HPDE6-E6E7 (cell line): ENCODE data around the gene RBM10.
"Not testable (repeated sequence)": the region's sequence is repeated elsewhere in the genome, so short reads cannot be mapped to it uniquely, and the experiment has no call there.

Experiments used
- DNase-seq: peaks from one replicate; pipeline ENCODE4 v3.0.0; 2011; ENCODE audit warnings: missing footprints; ENCODE audit errors: extremely low spot score

Gene RBM10, protein sequence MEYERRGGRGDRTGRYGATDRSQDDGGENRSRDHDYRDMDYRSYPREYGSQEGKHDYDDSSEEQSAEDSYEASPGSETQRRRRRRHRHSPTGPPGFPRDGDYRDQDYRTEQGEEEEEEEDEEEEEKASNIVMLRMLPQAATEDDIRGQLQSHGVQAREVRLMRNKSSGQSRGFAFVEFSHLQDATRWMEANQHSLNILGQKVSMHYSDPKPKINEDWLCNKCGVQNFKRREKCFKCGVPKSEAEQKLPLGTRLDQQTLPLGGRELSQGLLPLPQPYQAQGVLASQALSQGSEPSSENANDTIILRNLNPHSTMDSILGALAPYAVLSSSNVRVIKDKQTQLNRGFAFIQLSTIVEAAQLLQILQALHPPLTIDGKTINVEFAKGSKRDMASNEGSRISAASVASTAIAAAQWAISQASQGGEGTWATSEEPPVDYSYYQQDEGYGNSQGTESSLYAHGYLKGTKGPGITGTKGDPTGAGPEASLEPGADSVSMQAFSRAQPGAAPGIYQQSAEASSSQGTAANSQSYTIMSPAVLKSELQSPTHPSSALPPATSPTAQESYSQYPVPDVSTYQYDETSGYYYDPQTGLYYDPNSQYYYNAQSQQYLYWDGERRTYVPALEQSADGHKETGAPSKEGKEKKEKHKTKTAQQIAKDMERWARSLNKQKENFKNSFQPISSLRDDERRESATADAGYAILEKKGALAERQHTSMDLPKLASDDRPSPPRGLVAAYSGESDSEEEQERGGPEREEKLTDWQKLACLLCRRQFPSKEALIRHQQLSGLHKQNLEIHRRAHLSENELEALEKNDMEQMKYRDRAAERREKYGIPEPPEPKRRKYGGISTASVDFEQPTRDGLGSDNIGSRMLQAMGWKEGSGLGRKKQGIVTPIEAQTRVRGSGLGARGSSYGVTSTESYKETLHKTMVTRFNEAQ

GRCh38 chrX:47144626-47145394 lies at the start of gene RBM10, which contains the start of gene NDUFB11:
Gene RBM10, plus strand, starts transcription at chrX:47145221. Its CDS starts 2,261 bp downstream, at chrX:47147482.
Gene NDUFB11, minus strand, starts transcription at chrX:47144702. Its CDS starts 23 bp downstream, at chrX:47144679.
- DNase-seq: peak; percentile 77

DNA sequence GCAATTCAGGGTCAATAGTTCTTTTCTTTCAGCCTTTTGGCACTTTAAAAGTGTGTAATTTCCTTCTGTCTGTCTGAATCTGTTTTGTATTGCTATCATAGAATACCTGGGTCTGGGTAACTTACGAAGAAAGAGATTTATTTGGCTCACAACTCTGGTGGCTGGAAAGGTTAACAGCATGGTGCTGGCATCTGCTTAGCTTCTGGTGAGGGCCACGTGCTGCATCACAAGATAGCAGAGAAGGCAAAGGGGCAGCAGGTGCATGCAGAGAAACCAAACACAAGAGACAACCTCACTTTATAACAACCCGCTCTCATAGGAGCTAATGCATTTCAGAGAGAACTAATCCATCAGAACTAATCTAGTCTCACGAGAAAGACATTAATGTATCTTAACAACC lies 48.0 kb upstream of the RBM10 start:
- no peak for DNase-seq

GRCh38 chrX:47098338-47099094 lies 46.5 kb upstream of the RBM10 start:
- no peak for DNase-seq

- DNase-seq: no peak
Measured at GRCh38 chrX:47101206-47101605, 43.8 kb upstream of the RBM10 start.

DNA sequence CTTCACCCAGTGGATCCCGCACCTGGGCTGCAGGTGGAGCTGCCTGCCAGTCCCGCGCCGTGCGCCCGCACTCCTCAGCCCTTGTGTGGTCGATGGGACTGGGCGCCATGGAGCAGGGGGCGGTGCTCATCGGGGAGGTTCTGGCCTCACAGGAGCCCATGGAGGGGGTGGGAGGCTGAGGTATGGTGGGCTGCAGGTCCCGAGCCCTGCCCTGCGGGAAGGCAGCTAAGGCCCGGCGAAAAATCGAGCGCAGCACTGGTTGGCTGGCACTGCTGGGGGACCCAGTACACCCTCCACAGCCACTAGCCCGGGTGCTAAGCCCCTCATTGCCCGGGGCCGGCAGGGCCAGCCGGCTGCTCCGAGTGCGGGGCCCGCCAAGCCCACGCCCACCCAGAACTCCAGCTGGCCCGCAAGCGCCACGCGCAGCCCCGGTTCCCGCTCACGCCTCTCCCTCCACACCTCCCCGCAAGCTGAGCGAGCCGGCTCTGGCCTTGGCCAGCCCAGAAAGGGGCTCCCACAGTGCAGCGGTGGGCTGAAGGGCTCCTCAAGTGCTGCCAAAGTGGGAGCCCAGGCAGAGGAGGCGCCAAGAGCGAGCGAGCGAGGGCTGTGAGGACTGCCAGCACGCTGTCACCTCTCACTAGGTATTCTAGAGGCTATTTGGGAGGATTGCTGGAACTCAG lies 33.9 kb upstream of the RBM10 start:
- not testable (repeated sequence) for DNase-seq

DNA sequence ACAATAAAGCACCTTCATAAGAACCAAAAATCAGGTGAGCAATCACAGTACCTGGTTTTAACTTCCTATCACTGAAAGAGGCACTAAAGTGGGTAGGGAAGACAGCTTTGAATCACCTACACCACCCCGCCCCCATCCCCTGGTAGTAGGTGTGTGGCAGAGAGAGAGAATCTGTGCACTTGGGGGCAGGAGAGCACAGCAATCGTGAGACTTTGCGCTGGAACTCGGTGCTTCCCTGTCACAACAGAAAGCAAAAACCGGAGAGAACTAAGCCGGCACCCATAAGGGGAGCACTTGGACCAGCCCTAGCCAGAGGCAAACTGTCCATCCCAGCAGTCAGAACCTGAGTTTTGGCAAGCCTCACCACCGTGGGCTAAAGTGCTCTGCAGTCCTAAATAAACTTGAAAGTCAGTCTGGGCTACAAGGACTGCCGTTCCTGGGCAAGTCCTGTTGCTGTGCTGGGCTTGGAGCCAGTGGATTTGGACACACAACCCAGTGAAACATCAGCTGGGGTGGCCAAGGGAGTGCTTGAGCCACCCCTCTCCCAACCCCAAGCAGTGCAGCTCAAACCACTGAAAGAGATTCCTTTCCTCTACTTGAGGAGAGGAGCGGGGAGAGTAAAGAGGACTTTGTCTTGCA lies 32.6 kb upstream of the RBM10 start:
- DNase-seq: no peak

DNA sequence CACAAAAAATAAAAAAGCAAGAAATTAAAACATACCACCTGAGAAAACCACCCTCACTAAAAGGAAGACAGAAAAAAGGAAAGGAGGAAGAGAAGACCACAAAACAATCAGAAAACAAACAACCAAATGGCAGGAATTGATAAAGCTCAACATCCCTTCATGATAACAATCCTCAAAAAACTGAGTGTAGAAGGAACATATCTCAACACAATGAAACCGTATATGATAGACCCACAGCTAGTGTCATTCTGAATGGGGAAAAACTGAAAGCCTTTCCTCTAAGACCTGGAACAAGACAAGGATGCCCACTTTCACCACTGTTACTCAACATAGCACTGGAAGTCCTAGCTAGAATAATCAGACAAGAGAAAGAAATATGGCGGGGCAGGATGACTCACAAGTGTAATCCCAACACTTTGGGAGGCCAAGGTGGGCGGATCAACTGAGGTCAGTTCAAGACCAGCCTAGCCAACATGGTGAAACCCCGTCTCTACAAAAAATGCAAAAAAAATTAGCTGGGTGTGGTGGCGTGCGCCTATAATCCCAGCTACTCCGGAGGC lies 28.4 kb upstream of the RBM10 start:
- not testable (repeated sequence) for DNase-seq

- DNase-seq: not testable (repeated sequence)
Measured at GRCh38 chrX:47124466-47124865, 20.6 kb upstream of the RBM10 start.

DNA sequence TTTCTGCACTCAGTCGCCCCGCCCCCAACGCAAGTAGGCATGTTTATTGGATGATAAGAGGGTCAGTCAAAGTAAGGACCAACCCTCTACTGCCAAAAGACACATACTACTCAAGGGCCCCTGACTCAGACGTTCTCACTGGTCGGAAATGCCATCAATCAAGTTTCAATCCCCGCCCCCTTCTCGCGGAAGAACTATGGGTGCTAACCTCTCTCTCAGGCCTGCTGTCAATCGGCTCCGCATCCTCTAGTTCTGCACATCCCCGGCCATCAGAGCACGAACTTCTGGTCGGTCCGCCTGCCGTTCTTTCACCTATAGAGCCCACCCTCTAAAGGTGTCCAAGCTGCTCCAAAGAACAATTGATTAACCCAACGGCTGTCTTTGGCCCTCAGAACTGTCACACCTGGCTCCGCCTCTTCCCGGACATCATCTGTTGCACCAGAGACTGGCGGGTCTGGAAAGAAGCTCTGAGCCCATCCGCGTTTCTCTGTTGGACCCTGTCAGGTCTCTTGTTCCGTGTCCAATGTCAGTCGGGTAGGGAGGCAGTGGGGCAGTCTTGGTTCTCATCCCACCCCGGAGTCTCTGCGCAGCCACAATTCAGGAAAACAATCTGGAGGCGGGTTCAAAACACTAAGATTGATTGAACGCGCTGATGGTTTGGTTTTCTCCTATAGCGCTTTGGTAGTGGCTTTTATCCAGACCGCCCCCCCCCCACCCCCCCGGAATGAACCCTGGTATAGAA lies 15.7 kb upstream of the RBM10 start:
- DNase-seq: peak; percentile 82

DNA sequence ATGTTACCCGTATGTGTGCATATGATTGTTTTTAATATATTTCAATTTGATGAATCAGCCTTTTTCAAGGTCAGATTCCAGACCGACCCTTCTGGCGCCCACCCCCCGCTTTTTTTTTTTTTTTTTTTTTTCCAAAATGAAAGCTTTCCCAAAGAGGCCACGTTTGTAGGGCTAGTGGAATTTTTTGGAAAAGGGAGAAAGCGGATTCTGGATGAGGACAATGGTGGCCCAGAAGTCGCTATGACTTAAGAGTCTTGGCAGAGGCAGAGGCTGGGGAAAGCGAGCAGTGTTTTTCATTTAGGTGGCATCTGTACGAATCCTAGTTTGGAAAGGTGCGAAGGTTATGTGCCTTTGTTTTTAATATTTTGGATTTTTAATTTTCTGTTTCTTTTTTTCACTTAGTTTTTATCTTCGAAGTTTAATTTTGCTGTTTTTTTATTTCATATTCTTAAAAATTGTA lies 15.1 kb upstream of the RBM10 start:
- DNase-seq: no peak

GRCh38 chrX:47133493-47133892 lies 11.5 kb upstream of the RBM10 start:
- no peak for DNase-seq

- DNase-seq: not testable (repeated sequence)
Measured at GRCh38 chrX:47135650-47136049, 9.4 kb upstream of the RBM10 start.

GRCh38 chrX:47138171-47138570 lies 6.8 kb upstream of the RBM10 start:
- no peak for DNase-seq

GRCh38 chrX:47143894-47144625 lies 961 bp upstream of the RBM10 start:
- peak; percentile 34 for DNase-seq

GRCh38 chrX:47145395-47146120 lies 537 bp downstream of the RBM10 start:
- DNase-seq: no peak

DNA sequence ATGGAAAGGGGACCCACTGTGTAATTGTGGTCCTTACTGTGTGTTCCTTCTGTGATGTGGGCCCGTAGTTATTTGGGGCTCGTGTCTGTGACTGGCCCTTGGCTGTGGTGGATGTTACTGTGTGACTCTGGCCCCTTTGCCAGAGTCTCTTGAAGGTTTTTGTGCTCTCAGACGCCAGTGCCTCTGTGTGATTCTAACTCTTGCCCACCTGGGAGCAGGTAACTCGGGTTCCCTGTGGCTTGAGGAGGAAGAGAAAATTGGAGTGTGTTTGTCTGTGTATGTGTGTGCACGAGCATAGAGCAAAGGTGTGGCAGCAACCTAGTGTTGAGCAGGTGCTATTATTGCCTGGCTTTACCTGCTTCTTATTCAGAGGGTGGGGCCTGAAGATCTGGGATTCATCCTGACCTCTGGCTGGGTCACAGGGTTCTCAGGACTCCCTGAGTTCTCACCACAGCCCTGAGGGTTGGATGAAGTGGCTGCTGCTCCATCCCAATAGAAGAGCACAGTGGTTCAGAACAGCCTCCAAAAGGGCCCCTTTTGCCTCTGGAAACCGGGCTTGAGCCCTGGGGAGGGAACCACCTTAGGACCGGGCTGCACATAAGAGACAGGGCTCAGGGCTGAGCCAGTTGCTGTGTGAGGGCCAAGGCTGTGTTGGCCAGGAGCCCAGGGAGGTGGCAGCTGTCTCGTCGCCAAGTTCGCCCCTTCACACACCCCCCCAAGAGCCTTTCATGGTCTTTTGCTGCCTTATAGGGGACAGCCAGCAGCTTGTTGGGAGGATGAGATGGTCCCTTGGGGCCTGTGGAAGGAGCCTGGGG lies 1.3 kb downstream of the RBM10 start:
- no peak for DNase-seq
